NCI-H774 (cell line): ENCODE results near the gene SHMT1.
"Not testable (repeated sequence)": the region's sequence is repeated elsewhere in the genome, so short reads cannot be mapped to it uniquely, and the experiment has no call there.

Experiments
- DNase-seq: peaks from one replicate; lab custom pipeline; 2025; lab: John Stamatoyannopoulos, UW

Gene SHMT1

GRCh38 chr17:18378205-18378505 lies 14.8 kb upstream of the SHMT1 start:
- no peak for DNase-seq

GRCh38 chr17:18377437-18378204 lies 14.3 kb upstream of the SHMT1 start, which contains the start of gene EVPLL:
TSS of gene EVPLL (plus strand) at chr17:18377778. CDS start at chr17:18380938, 3,160 bp downstream.
- no peak for DNase-seq

- DNase-seq, result no peak
Observed at GRCh38 chr17:18374216-18374615, 10.9 kb upstream of the SHMT1 start.

GRCh38 chr17:18373181-18373580 lies 9.8 kb upstream of the SHMT1 start:
- not testable (repeated sequence) for DNase-seq

GRCh38 chr17:18371455-18371854 lies 8.1 kb upstream of the SHMT1 start:
- no peak for DNase-seq

GRCh38 chr17:18370761-18371160 lies 7.4 kb upstream of the SHMT1 start:
- no peak for DNase-seq

- no peak for DNase-seq
Observed at GRCh38 chr17:18368946-18369345, 5.6 kb upstream of the SHMT1 start.

- no peak for DNase-seq
Observed at GRCh38 chr17:18364166-18364565, 816 bp upstream of the SHMT1 start.

GRCh38 chr17:18362698-18363100 lies 651 bp downstream of the SHMT1 start:
- DNase-seq, result no peak

GRCh38 chr17:18361837-18362697 lies 1.3 kb downstream of the SHMT1 start:
- DNase-seq, result no peak

GRCh38 chr17:18360518-18360917 lies 2.8 kb downstream of the SHMT1 start:
- DNase-seq, result no peak

GRCh38 chr17:18356624-18357023 lies 6.7 kb downstream of the SHMT1 start:
- no peak for DNase-seq

- DNase-seq, result no peak
Observed at GRCh38 chr17:18353541-18353940, 9.8 kb downstream of the SHMT1 start.

- no peak for DNase-seq
Observed at GRCh38 chr17:18344021-18344420, 19.3 kb downstream of the SHMT1 start.

- no peak for DNase-seq
Observed at GRCh38 chr17:18339933-18340332, 23.4 kb downstream of the SHMT1 start.

- not testable (repeated sequence) for DNase-seq
Observed at GRCh38 chr17:18338158-18338557, 25.2 kb downstream of the SHMT1 start.

GRCh38 chr17:18332909-18333489 lies 30.4 kb downstream of the SHMT1 start:
- no peak for DNase-seq

GRCh38 chr17:18331879-18332278 lies 31.5 kb downstream of the SHMT1 start:
- DNase-seq, result no peak

- DNase-seq, result no peak
Observed at GRCh38 chr17:18328643-18329204, 34.6 kb downstream of the SHMT1 start.

GRCh38 chr17:18327556-18327955 lies 35.8 kb downstream of the SHMT1 start:
- no peak for DNase-seq

GRCh38 chr17:18327093-18327492 lies 36.3 kb downstream of the SHMT1 start:
- no peak for DNase-seq

GRCh38 chr17:18326572-18326971 lies 36.8 kb downstream of the SHMT1 start:
- no peak for DNase-seq

GRCh38 chr17:18326039-18326438 lies 37.3 kb downstream of the SHMT1 start:
- no peak for DNase-seq
